Suprapubic skin (tissue), 4 donors: ENCODE data around the gene SEC23IP. TPM values are rescaled to one million over a fixed set of nuclear protein-coding genes. Genes with fewer than 3 reads are reported as not detected.
A peak's percentile ranks its signal among the peaks of the same experiment; 100 is the strongest.
"Not testable (repeated sequence)": the region's sequence is repeated elsewhere in the genome, so short reads cannot be mapped to it uniquely, and the experiment has no call there.

Experiments
- DNase-seq, 2 donors: peaks; one replicate each; pipeline ENCODE4 v3.0.0-alpha.2; 2019; ENCODE audit warnings: low spot score in 2 of 2
- H3K27ac ChIP-seq: fragments of 200-600 bp; sonication (generic); one replicate; pipeline ENCODE4 v1.5.1; 2019
- H3K27me3 ChIP-seq: fragments of 200-600 bp; sonication (generic); one replicate; pipeline ENCODE4 v1.5.1; 2019
- H3K36me3 ChIP-seq: fragments of 200-600 bp; sonication (generic); one replicate; pipeline ENCODE4 v1.5.1; 2019
- H3K4me1 ChIP-seq: fragments of 200-600 bp; sonication (generic); one replicate; pipeline ENCODE4 v1.5.1; 2019
- H3K4me3 ChIP-seq: fragments of 200-600 bp; sonication (generic); one replicate; pipeline ENCODE4 v1.5.1; 2019; ENCODE audit warnings: mild to moderate bottlenecking
- H3K9me3 ChIP-seq: fragments of 200-600 bp; sonication (generic); one replicate; pipeline ENCODE4 v1.5.1; 2019
- EP300 ChIP-seq: sonication (generic); formaldehyde crosslinking; IDR thresholded peaks from one replicate; pipeline ENCODE4 v1.6.1; 2017; ENCODE audit warnings: antibody characterized with exemption
- POLR2A ChIP-seq, 2 donors: fragments of 450-650 bp; IDR thresholded peaks; one replicate each; pipeline ENCODE4 v1.6.1; 2017; ENCODE audit warnings: antibody characterized with exemption in 2 of 2, mild to moderate bottlenecking in 2 of 2, moderate library complexity in 2 of 2
- POLR2AphosphoS5 ChIP-seq, 3 donors: sonication (generic); formaldehyde crosslinking; IDR thresholded peaks; one replicate each; pipeline ENCODE4 v1.6.1; 2017; ENCODE audit warnings: antibody characterized with exemption in 3 of 3
- WGBS: methylation state at CpG from one replicate; pipeline ENCODE4 v1.1.5; 2018; 5-methylcytosine and 5-hydroxymethylcytosine counted together
- total RNA-seq, 4 donors: library from RNA; depleted of rRNA; stranded (reverse); fragments of >200 nt; gene quantifications; one replicate each; pipeline ENCODE4 v1.1.0, GENCODE V29; 2016
- TF ChIP-seq, protein P1 (sequence below), 2 donors: fragments of 200-600 bp in 1 of 2; fragments of 450-650 bp in 1 of 2; sonication (generic) in 1 of 2; IDR thresholded peaks; one replicate each; pipeline ENCODE4 v1.5.1; 2016 to 2019; ENCODE audit warnings: antibody characterized with exemption in 2 of 2, mild to moderate bottlenecking in 1 of 2, moderate library complexity in 1 of 2

SEC23IP gene
- total RNA-seq, 4 donors from 2014 or later: 20.8 to 49.6 (median 24.2) TPM

DNA sequence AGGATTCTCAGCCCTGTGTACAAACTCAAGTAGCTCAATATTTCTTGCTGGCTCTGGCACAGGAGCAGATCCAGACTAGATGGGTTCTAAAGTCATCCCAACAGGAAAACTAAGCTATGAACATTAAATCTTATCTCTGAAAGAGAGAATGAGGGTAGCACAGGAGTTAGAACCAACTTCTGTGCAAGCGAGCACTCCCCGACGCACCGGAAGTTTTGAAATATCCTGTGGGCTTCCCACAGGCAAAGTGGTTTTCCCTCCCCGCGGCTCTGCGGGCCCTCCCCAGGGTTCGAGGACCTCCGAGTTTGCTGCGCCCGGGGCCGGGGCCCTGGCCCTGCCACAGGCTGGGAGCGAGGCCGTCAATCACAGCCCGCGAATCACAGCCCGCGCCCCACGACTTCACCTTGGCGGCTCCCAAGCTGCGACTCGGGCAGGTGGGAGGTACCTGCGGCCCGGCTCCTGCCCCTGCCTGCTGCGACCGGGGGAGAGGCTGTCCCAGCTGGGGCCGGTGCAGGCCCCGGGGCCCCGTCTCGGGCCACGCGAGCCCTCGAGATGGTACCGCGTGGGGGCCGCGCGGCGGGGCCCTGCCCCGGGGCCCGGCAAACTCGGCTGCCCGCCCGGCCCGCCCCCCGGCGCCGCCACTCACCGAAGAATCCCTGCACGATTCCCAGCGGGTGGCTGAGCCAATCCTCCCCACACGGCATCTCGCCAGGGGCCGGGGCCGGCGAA lies 20.5 kb upstream of the SEC23IP start:
- Histone ChIP-seq H3K9me3 (no peaks in the 10 kb centered on the region), H3K4me3 (peak overlapping the region; percentile 75), H3K4me1 (peaks cover 31% of the 10 kb centered on the region), H3K36me3 (no peaks in the 10 kb centered on the region), H3K27ac (peak overlapping the region; percentile 98), H3K27me3 (no peaks in the 10 kb centered on the region)
- TF ChIP-seq POLR2A (IDR thresholded peaks at IDR 0.05): no peak
- TF ChIP-seq, protein P1, sequence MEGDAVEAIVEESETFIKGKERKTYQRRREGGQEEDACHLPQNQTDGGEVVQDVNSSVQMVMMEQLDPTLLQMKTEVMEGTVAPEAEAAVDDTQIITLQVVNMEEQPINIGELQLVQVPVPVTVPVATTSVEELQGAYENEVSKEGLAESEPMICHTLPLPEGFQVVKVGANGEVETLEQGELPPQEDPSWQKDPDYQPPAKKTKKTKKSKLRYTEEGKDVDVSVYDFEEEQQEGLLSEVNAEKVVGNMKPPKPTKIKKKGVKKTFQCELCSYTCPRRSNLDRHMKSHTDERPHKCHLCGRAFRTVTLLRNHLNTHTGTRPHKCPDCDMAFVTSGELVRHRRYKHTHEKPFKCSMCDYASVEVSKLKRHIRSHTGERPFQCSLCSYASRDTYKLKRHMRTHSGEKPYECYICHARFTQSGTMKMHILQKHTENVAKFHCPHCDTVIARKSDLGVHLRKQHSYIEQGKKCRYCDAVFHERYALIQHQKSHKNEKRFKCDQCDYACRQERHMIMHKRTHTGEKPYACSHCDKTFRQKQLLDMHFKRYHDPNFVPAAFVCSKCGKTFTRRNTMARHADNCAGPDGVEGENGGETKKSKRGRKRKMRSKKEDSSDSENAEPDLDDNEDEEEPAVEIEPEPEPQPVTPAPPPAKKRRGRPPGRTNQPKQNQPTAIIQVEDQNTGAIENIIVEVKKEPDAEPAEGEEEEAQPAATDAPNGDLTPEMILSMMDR (IDR thresholded peaks at IDR 0.05): no peak
- no peak for TF ChIP-seq EP300
- TF ChIP-seq POLR2AphosphoS5 (IDR thresholded peaks at IDR 0.05): no peak
- WGBS: 0% methylated on average over 23 of the region's 56 CpGs
- DNase-seq: peak; percentile 79 to 81

DNA sequence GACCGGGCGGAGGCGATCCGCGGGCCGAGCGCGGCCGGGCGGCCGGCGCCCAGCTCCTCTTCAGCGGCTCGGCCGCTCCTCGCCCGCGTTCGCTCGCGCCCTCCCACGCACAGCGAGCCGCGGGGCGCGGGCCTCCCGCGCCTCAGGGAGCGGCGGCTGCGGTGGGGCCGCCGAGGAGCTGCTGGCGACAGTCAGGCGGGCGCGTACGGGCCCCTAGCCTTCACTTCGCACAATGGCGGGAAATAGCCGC lies 20.0 kb upstream of the SEC23IP start, which contains the start of gene MCMBP:
Gene MCMBP (minus strand): TSS at position 234 of the 250 bp plus-strand sequence. CDS start 259 bp downstream, outside the sequence.
- DNase-seq: no peak
- H3K27me3 ChIP-seq: no peaks in the 10 kb centered on the region
- TF ChIP-seq POLR2AphosphoS5 (IDR thresholded peaks at IDR 0.05): no peak
- TF ChIP-seq EP300: no peak
- peak in 1 of 2 donors; percentile 64 for TF ChIP-seq POLR2A (IDR thresholded peaks at IDR 0.05)
- TF ChIP-seq, protein P1 (IDR thresholded peaks at IDR 0.05): no peak
- H3K9me3 ChIP-seq: no peaks in the 10 kb centered on the region
- no peaks in the 10 kb centered on the region for H3K36me3 ChIP-seq
- no CpG with 5 or more reads among the region's 42 CpGs for WGBS
- H3K4me1 ChIP-seq: peaks cover 31% of the 10 kb centered on the region
- H3K27ac ChIP-seq: peak within 1 kb of the TSS; percentile 98
- H3K4me3 ChIP-seq: peak within 1 kb of the TSS; percentile 75

DNA sequence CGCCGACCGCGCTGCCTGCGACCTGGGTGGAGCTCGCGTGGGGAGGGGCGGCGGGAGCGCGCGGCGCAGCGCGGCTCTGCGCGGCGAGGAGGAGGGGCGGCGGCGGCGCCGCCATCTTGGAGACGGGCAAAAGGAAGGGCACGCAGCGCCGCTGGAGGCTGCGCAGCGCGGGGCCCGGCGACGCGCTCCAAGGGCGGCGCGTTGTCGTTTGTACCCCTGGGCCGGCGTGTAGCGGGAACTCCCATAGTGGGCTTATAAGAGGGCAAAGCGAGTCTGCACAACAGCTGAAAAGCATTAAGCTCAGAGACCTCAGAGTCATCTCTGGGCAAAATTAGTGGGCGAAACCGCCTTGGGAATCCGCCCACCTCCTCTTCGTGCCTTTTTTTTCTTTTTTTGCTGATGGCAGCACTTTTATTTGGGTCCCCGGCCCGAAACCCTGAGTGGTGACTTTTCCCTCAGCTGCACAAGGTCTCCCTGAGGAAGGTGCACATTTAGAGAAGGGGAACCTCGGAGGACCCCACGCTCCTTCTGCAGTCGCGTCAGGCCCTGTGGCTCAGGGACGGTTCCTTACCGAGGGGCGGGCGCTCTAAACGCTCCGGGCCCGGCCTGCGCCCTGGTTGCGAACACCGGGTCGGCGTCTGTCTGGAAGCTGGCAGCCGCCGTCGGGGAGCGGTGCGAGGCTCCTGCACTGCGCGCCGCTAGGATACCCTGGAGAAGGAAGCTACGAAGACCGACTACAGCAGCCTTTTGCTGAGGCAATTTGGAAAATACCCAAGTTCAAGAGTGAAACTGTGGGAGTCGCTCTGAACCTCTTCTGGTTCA lies 19.5 kb upstream of the SEC23IP start:
- Histone ChIP-seq H3K9me3 (no peaks in the 10 kb centered on the region), H3K4me1 (peaks cover 27% of the 10 kb centered on the region), H3K27ac (peak overlapping the region; percentile 98), H3K4me3 (peak overlapping the region; percentile 75), H3K27me3 (no peaks in the 10 kb centered on the region), H3K36me3 (no peaks in the 10 kb centered on the region)
- TF ChIP-seq, protein P1 (IDR thresholded peaks at IDR 0.05): no peak
- TF ChIP-seq POLR2A (IDR thresholded peaks at IDR 0.05): peak in 1 of 2 donors; percentile 5
- DNase-seq: peak; percentile 86 to 88
- WGBS: 0% methylated on average over 35 of the region's 75 CpGs

DNA sequence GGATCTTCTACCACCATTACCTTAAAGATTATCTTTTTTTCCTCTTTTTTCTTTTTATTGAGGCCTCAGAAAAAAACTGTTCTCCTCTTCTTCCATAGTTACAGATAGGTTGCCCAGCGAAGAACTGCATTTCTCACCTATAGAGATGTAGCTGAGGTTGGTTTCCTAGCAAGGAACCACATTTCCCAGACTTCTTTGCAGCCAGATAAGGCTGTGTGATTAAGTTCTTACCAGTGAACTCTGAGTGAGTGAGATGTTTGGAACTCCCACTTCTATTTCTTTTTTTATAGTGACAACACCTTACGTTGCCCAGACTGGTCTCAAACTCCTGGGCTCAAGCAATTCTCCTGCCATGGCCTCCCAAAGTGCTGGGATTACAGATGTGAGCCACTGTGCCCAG lies 14.0 kb upstream of the SEC23IP start:
- 69% methylated on average over 2 of the region's 2 CpGs for WGBS
- no peak for DNase-seq

DNA sequence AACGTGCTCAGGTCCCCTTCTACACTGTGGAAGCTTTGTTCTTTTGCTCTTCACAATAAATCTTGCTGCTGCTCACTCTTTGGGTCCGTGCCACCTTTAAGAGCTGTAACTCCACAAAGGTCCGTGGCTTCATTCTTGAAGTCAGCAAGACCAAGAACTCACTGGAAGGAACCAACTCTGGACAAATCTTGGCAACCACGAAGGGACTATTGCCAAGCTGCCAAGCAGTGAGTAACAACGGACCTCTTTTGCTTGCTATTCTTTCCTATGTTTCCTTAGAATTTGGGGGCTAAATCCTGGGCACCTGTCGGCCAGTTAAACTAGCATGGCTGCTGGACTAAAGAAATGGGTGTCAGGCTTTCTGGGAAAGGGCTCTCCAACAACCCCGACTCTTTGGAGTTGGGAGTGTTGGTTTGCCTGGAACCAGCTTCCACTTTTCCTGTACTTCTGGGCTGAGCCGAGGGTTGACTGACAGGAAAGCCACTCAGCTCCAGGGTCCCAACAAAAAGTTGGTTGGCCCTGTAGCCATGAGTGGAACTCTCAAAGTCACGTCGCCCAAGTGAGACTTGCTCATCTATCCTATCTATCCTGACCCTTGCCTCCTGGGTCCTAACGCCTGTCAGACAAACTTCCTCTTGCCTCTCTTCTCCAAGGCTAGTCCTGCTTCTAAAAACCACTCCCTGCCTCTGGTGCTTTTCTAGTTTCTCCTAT lies 8.5 kb upstream of the SEC23IP start:
- 80% methylated on average over 11 of the region's 11 CpGs for WGBS
- H3K4me1 ChIP-seq, H3K27ac ChIP-seq, H3K36me3 ChIP-seq, H3K4me3 ChIP-seq, H3K9me3 ChIP-seq, H3K27me3 ChIP-seq, DNase-seq: not testable (repeated sequence)

More for the DNA sequence above, 14.0 kb upstream of the SEC23IP start:
- H3K4me3 ChIP-seq: no peak overlapping the region
- H3K36me3 ChIP-seq: no peaks in the 10 kb centered on the region
- no peak overlapping the region for H3K27ac ChIP-seq
- no peaks in the 10 kb centered on the region for H3K27me3 ChIP-seq
- H3K9me3 ChIP-seq: no peaks in the 10 kb centered on the region
- peaks cover 3% of the 10 kb centered on the region for H3K4me1 ChIP-seq
- TF ChIP-seq, protein P1 (IDR thresholded peaks at IDR 0.05): no peak

DNA sequence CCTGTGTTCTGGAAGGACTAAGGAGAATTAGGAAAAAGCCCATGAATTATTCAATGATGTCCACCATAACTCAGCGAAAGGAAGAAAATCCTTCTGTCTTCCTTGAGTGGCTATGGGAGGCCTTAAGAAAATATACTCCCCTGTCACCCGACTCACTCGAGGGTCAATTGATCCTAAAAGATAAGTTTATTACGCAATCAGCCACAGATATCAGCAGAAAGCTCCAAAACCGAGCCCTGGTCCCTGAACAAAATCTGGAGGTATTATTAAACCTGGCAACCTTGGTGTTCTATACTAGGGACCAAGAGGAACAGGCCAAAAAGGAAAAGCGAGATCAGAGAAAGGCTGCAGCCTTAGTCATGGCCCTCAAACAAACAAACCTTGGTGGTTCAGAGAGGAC lies 6.5 kb upstream of the SEC23IP start:
- H3K27me3 ChIP-seq, H3K27ac ChIP-seq, H3K36me3 ChIP-seq, DNase-seq, H3K4me3 ChIP-seq, H3K4me1 ChIP-seq, H3K9me3 ChIP-seq: not testable (repeated sequence)
- WGBS: 91% methylated on average over 6 of the region's 6 CpGs

DNA sequence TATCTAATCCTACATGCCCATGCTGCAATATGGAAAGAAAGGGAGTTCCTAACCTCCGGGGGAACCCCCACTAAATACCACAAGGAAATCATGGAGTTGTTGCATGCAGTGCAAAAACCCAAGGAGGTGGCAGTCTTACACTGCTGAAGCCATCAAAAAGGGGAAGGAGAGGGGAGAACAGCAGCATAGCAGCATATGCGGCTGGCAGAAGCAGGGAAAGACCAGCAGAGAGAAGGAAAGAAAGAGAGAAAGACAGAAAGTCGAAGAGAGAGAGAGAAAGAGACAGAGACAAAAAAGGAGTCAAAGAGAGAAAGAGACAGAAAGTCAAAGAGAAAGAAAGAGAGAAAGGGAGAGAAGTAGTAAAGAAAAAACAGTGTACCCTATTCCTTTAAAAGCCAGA lies 3.8 kb upstream of the SEC23IP start:
- not testable (repeated sequence) for H3K27me3 ChIP-seq, H3K27ac ChIP-seq, DNase-seq, H3K4me3 ChIP-seq, H3K9me3 ChIP-seq, H3K36me3 ChIP-seq
- H3K4me1 ChIP-seq: peaks cover 15% of the 10 kb centered on the region
- WGBS: 66% methylated on average over 3 of the region's 3 CpGs

DNA sequence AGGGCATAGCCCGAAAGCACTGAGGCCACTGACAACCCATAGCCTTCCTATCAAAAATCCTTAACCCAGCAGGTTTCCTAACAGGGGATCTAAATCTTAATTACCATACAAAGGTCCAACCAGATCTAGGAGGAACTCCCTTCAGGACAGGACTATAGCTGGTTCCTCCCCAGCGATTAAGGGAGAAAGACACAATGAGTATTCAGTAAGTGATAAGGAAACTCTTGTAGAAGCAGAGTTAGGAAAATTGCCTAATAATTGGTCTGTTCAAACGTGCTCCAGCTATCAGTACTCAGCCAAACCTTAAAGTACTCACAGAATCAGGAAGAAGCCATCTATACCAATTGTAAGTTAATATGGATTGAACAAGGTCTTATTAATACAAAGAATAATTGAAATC lies 3.3 kb upstream of the SEC23IP start:
- 67% methylated on average over 3 of the region's 3 CpGs for WGBS
- not testable (repeated sequence) for H3K4me3 ChIP-seq, H3K27ac ChIP-seq

DNA sequence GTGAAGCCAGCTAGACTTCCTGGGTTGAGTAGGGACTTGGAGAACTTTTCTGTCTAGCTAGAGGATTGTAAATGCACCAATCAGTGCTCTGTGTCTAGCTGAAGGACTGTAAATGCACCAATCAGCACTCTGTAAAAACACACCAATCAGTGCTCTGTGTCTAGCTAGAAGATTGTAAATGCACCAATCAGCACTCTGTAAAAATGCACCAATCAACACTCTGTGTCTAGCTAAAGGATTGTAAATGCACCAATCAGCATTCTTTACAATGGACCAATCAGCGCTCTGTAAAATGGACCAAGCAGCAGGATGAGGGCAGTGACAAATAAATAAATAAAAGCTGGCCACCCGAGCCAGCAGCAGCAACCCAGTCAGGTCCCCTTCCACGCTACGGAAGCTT lies 2.2 kb upstream of the SEC23IP start:
- not testable (repeated sequence) for H3K27me3 ChIP-seq, DNase-seq, H3K4me3 ChIP-seq, H3K9me3 ChIP-seq, H3K36me3 ChIP-seq, H3K27ac ChIP-seq
- peaks cover 28% of the 10 kb centered on the region for H3K4me1 ChIP-seq
- WGBS: 74% methylated on average over 4 of the region's 4 CpGs

More for the DNA sequence above, 3.3 kb upstream of the SEC23IP start:
- peaks cover 20% of the 10 kb centered on the region for H3K4me1 ChIP-seq
- H3K36me3 ChIP-seq, H3K27me3 ChIP-seq, H3K9me3 ChIP-seq, DNase-seq: not testable (repeated sequence)
